ENCODE measurements around the gene ABCC2.

GRCh38 chr10:99834410-99834809 is 52.0 kb downstream of the ABCC2 start:
- no peak for TF ChIP-seq CTCF (IDR thresholded peaks at IDR 0.05; ENCODE audit: poor library complexity)
- no peak for TF ChIP-seq EZH2 (IDR thresholded peaks at IDR 0.05; ENCODE audit: borderline replicate concordance)
- no peak for TF ChIP-seq EZH2phosphoT487 (IDR thresholded peaks at IDR 0.05; ENCODE audit: low read depth, severe bottlenecking, unreplicated experiment)
